NT2/D1 (cell line): Measurements from ENCODE around the gene RNF168.
"Not testable (repeated sequence)": the region's sequence is repeated elsewhere in the genome, so short reads cannot be mapped to it uniquely, and the experiment has no call there.

Experiments used
- DNase-seq: peaks from one replicate; pipeline ENCODE4 v3.0.0-alpha.2; 2011; ENCODE audit warnings: low read depth, low spot score
- H3K27me3 ChIP-seq: 2 replicates; pipeline ENCODE4 v1.6.0; 2011; ENCODE audit warnings: mild to moderate bottlenecking; ENCODE audit not compliant: insufficient read length, insufficient read depth
- H3K36me3 ChIP-seq: 2 replicates; pipeline ENCODE4 v1.6.1; 2011; ENCODE audit warnings: mild to moderate bottlenecking, low read length, mixed read lengths; ENCODE audit not compliant: insufficient read depth, insufficient read length
- H3K4me1 ChIP-seq: 2 replicates; pipeline ENCODE4 v1.5.1; 2011; ENCODE audit not compliant: insufficient read depth, insufficient read length
- H3K4me3 ChIP-seq: 2 replicates; pipeline ENCODE4 v1.5.1; 2011; ENCODE audit warnings: low read depth; ENCODE audit not compliant: insufficient read length
- H3K9ac ChIP-seq: 2 replicates; pipeline ENCODE4 v1.6.0; 2011; ENCODE audit warnings: low read depth; ENCODE audit not compliant: insufficient read length
- H3K9me3 ChIP-seq: 2 replicates; pipeline ENCODE4 v1.5.1; 2011; ENCODE audit warnings: mild to moderate bottlenecking, low read length; ENCODE audit not compliant: insufficient read depth
- SUZ12 ChIP-seq: IDR thresholded peaks from 2 replicates; pipeline ENCODE4 v1.6.1; 2011; ENCODE audit not compliant: insufficient read length, insufficient read depth; ENCODE audit errors: extremely low read depth
- YY1 ChIP-seq: IDR thresholded peaks from 2 replicates; pipeline ENCODE4 v1.6.1; 2011; ENCODE audit not compliant: insufficient read length, insufficient read depth
- ZNF274 ChIP-seq: IDR thresholded peaks from 2 replicates; pipeline ENCODE4 v1.6.1; 2011; ENCODE audit warnings: mild to moderate bottlenecking, low read depth, low read length

The RNF168 gene, protein sequence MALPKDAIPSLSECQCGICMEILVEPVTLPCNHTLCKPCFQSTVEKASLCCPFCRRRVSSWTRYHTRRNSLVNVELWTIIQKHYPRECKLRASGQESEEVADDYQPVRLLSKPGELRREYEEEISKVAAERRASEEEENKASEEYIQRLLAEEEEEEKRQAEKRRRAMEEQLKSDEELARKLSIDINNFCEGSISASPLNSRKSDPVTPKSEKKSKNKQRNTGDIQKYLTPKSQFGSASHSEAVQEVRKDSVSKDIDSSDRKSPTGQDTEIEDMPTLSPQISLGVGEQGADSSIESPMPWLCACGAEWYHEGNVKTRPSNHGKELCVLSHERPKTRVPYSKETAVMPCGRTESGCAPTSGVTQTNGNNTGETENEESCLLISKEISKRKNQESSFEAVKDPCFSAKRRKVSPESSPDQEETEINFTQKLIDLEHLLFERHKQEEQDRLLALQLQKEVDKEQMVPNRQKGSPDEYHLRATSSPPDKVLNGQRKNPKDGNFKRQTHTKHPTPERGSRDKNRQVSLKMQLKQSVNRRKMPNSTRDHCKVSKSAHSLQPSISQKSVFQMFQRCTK

DNA sequence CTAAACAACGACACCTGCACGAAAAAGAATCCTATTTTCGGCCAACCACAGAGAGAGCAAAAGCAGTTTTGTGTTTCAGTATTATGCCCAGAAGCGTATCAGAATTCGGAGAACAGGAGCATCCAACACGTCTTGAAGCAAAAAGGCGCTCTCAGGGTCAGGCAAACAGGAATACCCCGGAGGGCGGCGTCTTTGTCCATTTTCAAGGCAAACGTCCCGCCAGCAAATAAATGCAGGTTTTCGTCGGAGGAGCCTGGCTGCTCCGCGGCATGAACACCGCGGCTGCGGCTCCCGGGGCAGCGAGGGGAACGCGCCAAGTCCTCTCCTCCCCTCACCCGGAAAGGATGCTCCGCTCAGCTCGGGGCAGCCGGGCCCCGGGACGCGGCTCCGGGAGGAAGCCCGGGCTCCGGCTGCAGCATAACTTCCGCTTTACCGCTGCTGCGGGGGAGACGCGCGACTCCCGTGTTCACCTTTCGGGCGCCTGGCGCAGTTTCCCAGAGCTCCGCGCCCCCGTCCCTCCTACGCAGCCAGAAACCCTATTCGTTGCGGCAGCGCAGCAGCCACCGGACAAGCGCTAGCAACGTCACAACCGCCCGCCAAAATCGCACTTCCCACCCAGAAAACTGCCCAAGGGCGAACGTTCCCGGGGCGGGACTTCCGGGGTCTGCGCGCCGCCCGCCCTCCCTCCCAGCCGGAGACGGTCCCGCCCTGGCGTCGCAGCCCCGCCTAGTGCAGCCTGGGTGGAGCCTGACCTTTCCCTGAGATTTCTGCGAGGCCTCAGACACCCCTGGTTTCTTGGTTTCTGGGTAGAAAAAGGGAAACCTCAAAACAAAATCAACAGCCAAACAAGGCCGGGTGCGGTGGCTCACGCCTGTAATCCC is at the start of gene RNF168:
RNF168 (minus strand) TSS at position 573 of the 881 bp plus-strand sequence. CDS start 595 bp downstream, outside the sequence.
- Histone ChIP-seq H3K4me3 (peak within 1 kb of the TSS; percentile 99), H3K27me3 (no peaks in the 10 kb centered on the region), H3K9ac (peak within 1 kb of the TSS; percentile 94), H3K9me3 (peaks cover 7% of the 10 kb centered on the region; the same call in 1 of the 2 replicates), H3K4me1 (peaks cover 2% of the 10 kb centered on the region), H3K36me3 (peaks cover 18% of the 10 kb centered on the region)
- TF ChIP-seq SUZ12 (no peak), YY1 (no peak), ZNF274 (no peak)
- peak; percentile 96 for DNase-seq

DNA sequence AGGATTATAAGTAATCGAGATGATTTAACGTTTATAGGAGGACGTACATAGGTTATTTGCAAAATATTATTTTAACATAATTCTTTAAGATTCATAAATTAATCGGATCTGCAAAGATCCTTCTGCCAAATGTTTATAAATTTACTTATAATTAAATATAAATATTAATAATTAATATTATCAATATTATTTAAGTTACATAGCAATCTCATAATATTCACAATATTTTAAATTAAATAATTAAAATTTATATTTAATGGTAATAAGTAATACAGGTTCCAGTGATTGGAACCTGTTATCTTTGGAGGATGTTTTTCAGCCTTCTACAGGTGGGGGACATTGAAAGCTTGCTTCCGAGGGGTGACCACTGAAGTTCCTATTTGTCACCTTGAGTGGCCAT is 48.7 kb upstream of the RNF168 start:
- Histone ChIP-seq H3K4me3 (no peak overlapping the region), H3K9me3 (peaks cover 31% of the 10 kb centered on the region), H3K27me3 (no peaks in the 10 kb centered on the region), H3K9ac (no peak overlapping the region), H3K36me3 (peaks cover 7% of the 10 kb centered on the region), H3K4me1 (no peaks in the 10 kb centered on the region)
- DNase-seq = no peak
- no peak for TF ChIP-seq YY1
- no peak for TF ChIP-seq SUZ12
- no peak for TF ChIP-seq ZNF274

DNA sequence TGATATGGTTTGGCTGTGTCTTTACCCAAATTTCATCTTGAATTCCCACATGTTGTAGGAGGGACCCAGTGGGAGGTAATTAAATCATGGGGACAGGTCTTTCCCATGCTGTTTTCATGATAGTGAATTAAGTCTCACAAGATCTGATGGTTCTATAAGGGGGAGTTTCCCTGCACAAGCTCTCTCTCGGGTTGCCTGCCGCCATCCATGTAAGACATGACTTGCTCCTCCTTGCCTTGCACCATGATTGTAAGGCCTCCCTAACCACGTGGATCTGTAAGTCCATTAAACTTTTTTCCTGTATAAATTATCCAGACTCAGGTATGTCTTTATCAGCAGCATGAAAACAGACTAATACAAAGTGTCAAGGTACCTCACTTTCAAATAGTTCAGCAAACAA is 46.6 kb upstream of the RNF168 start:
- not testable (repeated sequence) for H3K4me3 ChIP-seq, DNase-seq
- H3K9me3 ChIP-seq = peaks cover 31% of the 10 kb centered on the region

DNA sequence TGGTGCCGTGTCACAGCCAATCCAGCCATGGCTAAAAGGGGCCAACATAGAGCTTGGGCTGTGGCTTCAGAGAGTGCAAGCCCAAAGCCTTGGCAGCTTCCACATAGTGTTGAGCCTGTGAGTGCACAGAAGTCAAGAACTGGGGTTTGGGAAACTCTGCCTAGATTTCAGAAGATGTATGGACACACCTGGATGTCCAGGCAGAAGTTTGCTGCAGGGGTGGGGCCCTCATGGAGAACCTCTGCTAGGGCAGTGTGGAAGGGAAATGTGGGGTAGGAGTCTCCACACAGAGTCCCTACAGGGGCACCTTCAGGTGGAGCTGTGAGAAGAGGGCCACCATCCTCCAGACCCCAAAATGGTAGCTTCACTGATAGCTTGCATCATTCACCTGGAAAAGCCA is 45.7 kb upstream of the RNF168 start:
- not testable (repeated sequence) for H3K4me1 ChIP-seq, H3K27me3 ChIP-seq, H3K36me3 ChIP-seq, H3K9ac ChIP-seq, DNase-seq, H3K4me3 ChIP-seq
- H3K9me3 ChIP-seq = peaks cover 33% of the 10 kb centered on the region

More for the DNA sequence above, 46.6 kb upstream of the RNF168 start:
- H3K9ac ChIP-seq, H3K27me3 ChIP-seq, H3K4me1 ChIP-seq, H3K36me3 ChIP-seq: not testable (repeated sequence)

DNA sequence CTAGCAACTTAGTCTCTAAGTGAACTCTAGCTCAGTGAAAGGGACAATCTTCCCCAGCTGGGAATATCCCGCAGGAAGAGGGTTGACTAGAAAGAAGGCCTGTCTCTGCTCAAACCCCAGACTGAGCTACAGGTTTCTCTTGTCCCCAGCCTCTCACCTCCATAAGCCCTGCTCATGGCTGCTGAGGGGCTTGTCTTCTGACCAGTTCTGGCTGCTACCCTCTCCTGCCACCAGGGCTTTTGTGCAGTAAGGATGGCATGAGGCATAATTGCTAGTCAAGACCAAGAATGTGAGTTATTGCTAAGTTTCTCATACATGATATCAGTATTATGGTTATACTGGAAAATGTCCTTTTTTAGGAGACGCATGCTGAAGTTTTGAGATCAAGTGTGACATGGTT is 43.5 kb upstream of the RNF168 start:
- DNase-seq = no peak
- TF ChIP-seq ZNF274 (no peak), SUZ12 (no peak), YY1 (no peak)
- no peaks in the 10 kb centered on the region for H3K27me3 ChIP-seq
- no peaks in the 10 kb centered on the region for H3K4me1 ChIP-seq
- H3K9ac ChIP-seq = no peak overlapping the region
- H3K4me3 ChIP-seq = no peak overlapping the region
- H3K9me3 ChIP-seq = peaks cover 39% of the 10 kb centered on the region
- no peaks in the 10 kb centered on the region for H3K36me3 ChIP-seq

DNA sequence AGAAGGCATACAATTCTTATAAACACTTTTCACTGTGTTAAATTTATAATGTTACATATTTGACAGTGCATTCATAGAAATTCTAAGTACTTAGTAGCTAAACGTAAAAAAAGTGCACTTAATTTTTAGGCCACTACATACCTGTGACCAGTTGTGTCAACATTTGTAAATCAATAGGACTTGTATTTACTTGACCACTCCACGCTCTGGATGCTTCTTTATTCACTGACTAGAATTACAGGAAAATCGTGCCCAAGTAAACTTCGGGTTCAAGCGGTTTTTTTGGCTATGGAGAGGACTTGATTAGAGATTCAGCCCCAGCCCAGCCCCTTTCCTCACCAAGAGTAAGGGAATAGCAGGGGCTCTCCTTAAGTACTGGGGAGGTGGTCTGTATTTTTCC is 43.0 kb upstream of the RNF168 start:
- no peak for DNase-seq
- Histone ChIP-seq H3K4me3 (no peak overlapping the region), H3K36me3 (no peaks in the 10 kb centered on the region), H3K27me3 (no peaks in the 10 kb centered on the region), H3K9me3 (peaks cover 39% of the 10 kb centered on the region), H3K4me1 (no peaks in the 10 kb centered on the region), H3K9ac (no peak overlapping the region)
- TF ChIP-seq ZNF274 (no peak), YY1 (no peak), SUZ12 (no peak)

DNA sequence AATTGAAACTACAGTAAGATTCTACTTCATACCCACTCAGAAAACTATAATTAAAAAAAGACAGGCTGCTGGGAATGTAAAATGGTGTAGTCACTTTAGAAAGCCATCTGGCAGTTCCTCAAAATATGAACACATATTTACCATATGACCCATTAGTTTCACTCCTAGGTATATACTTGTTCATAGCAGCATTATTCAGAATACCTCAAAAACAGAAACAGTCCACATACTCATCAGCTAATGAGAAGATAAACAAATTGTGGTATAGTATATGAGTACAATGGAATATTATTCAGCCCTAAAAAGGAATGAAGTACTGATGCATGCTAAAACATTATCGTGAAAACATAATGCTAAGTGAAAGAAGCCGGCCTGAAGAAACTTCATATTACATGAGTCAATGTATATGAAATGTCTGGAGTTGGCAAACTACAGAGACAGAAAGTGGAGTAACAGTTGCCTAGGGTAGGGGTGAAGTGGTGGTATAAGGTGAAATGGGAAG is 41.0 kb upstream of the RNF168 start:
- Histone ChIP-seq H3K4me3 (no peak overlapping the region), H3K36me3 (no peaks in the 10 kb centered on the region), H3K9ac (no peak overlapping the region), H3K4me1 (no peaks in the 10 kb centered on the region), H3K9me3 (peaks cover 27% of the 10 kb centered on the region), H3K27me3 (no peaks in the 10 kb centered on the region)
- no peak for DNase-seq
- TF ChIP-seq SUZ12 (no peak), YY1 (no peak), ZNF274 (no peak)
